Mesenchymal stem cell (in vitro differentiated cells and primary cell): ENCODE measurements around the gene GUCA2B.

Source experiments
- DNase-seq: peaks from one replicate; pipeline ENCODE4 v3.0.0-alpha.2; 2013
- H2AFZ ChIP-seq: one replicate; pipeline ENCODE4 v1.6.1; 2013; ENCODE audit warnings: low read depth, mild to moderate bottlenecking, control low read depth, inconsistent platforms, low read length, moderate library complexity
- H2AK5ac ChIP-seq: 2 replicates; pipeline ENCODE4 v1.6.1; 2013; ENCODE audit warnings: low read length, moderate library complexity, mild to moderate bottlenecking, inconsistent platforms; ENCODE audit not compliant: severe bottlenecking
- H2BK120ac ChIP-seq: one replicate; pipeline ENCODE4 v1.6.1; 2013; ENCODE audit warnings: low read depth, mild to moderate bottlenecking, inconsistent platforms, low read length, moderate library complexity
- H2BK12ac ChIP-seq, 2 experiments: one replicate each; pipeline ENCODE4 v1.6.1; 2013; ENCODE audit warnings: inconsistent platforms in 2 of 2, low read length in 2 of 2, mild to moderate bottlenecking in 2 of 2, moderate library complexity in 2 of 2, control low read depth in 1 of 2
- H2BK15ac ChIP-seq: one replicate; pipeline ENCODE4 v1.6.1; 2013; ENCODE audit warnings: mild to moderate bottlenecking, low read depth, inconsistent platforms; ENCODE audit not compliant: poor library complexity, severe bottlenecking
- H2BK5ac ChIP-seq: 2 replicates; pipeline ENCODE4 v1.6.1; 2013; ENCODE audit warnings: low read depth, mild to moderate bottlenecking, low read length, control low read depth, inconsistent platforms; ENCODE audit not compliant: poor library complexity, severe bottlenecking
- H3K14ac ChIP-seq, 2 experiments: one replicate each; pipeline ENCODE4 v1.6.1; 2013; ENCODE audit warnings: inconsistent platforms in 2 of 2, low read length in 2 of 2, control low read depth in 1 of 2, mild to moderate bottlenecking in 1 of 2, moderate library complexity in 1 of 2
- H3K18ac ChIP-seq, 2 experiments: one replicate each; pipeline ENCODE4 v1.6.1; 2013; ENCODE audit warnings: inconsistent platforms in 2 of 2, low read length in 2 of 2, control low read depth in 1 of 2, low read depth in 1 of 2, mild to moderate bottlenecking in 1 of 2
- H3K23ac ChIP-seq, 2 experiments: one replicate each; pipeline ENCODE4 v1.6.1; 2013; ENCODE audit warnings: inconsistent platforms in 2 of 2, low read length in 2 of 2, mild to moderate bottlenecking in 2 of 2, moderate library complexity in 2 of 2, control low read depth in 1 of 2
- H3K27ac ChIP-seq: 2 replicates; pipeline ENCODE4 v1.5.1; 2013; ENCODE audit warnings: mild to moderate bottlenecking, moderate library complexity, low read length, control low read depth, inconsistent platforms; ENCODE audit not compliant: poor library complexity, severe bottlenecking
- H3K27me3 ChIP-seq, 2 experiments: 2 replicates each; pipeline versions ENCODE4 v1.6.1 to v1.7.0; 2013; ENCODE audit warnings: low read length in 2 of 2, mild to moderate bottlenecking in 2 of 2, moderate library complexity in 2 of 2, control low read depth in 1 of 2, inconsistent platforms in 1 of 2; ENCODE audit not compliant: control insufficient read depth in 1 of 2, insufficient read depth in 1 of 2
- H3K36me3 ChIP-seq, 2 experiments: 2 replicates each; pipeline versions ENCODE4 v1.6.1 to v1.7.0; 2013; ENCODE audit warnings: low read length in 2 of 2, control low read depth in 1 of 2, inconsistent platforms in 1 of 2, low read depth in 1 of 2, mild to moderate bottlenecking in 1 of 2; ENCODE audit not compliant: insufficient read depth in 2 of 2, control insufficient read depth in 1 of 2
- H3K4ac ChIP-seq, 2 experiments: one replicate each; pipeline ENCODE4 v1.6.1; 2013; ENCODE audit warnings: inconsistent platforms in 2 of 2, low read length in 2 of 2, mild to moderate bottlenecking in 2 of 2, moderate library complexity in 2 of 2, control low read depth in 1 of 2, low read depth in 1 of 2
- H3K4me1 ChIP-seq: 2 replicates; pipeline ENCODE4 v1.6.1; 2013; ENCODE audit warnings: low read depth, low read length, control low read depth; ENCODE audit not compliant: control insufficient read depth, insufficient read depth
- H3K4me2 ChIP-seq: 2 replicates; pipeline ENCODE4 v1.6.1; 2013; ENCODE audit warnings: low read length, mild to moderate bottlenecking, inconsistent platforms; ENCODE audit not compliant: poor library complexity, severe bottlenecking
- H3K4me3 ChIP-seq, 2 experiments: 2 replicates each; pipeline versions ENCODE4 v1.5.1 to v1.7.0; 2013; ENCODE audit warnings: low read length in 2 of 2, mild to moderate bottlenecking in 2 of 2, control low read depth in 1 of 2, low read depth in 1 of 2; ENCODE audit not compliant: insufficient read depth in 1 of 2
- H3K79me1 ChIP-seq: replicated peaks from 2 replicates; pipeline ENCODE4 v1.6.1; 2013; ENCODE audit warnings: mild to moderate bottlenecking, control low read depth, low read length, inconsistent platforms; ENCODE audit not compliant: poor library complexity, severe bottlenecking
- H3K9ac ChIP-seq: 2 replicates; pipeline ENCODE4 v1.7.0; 2013; ENCODE audit warnings: mild to moderate bottlenecking, low read length, moderate library complexity
- H3K9me3 ChIP-seq: 2 replicates; pipeline ENCODE4 v1.7.0; 2013; ENCODE audit warnings: mild to moderate bottlenecking, low read length; ENCODE audit not compliant: control insufficient read depth
- H4K8ac ChIP-seq: one replicate; pipeline ENCODE4 v1.6.1; 2013; ENCODE audit warnings: inconsistent platforms, mild to moderate bottlenecking, low read length, moderate library complexity
- H4K91ac ChIP-seq: one replicate; pipeline ENCODE4 v1.6.1; 2013; ENCODE audit warnings: mild to moderate bottlenecking, low read length, inconsistent platforms
- WGBS: methylation state at CpG from one replicate; pipeline ENCODE4 v1.1.7; 2013; ENCODE audit warnings: mixed read lengths; 5-methylcytosine and 5-hydroxymethylcytosine counted together

Gene GUCA2B

DNA sequence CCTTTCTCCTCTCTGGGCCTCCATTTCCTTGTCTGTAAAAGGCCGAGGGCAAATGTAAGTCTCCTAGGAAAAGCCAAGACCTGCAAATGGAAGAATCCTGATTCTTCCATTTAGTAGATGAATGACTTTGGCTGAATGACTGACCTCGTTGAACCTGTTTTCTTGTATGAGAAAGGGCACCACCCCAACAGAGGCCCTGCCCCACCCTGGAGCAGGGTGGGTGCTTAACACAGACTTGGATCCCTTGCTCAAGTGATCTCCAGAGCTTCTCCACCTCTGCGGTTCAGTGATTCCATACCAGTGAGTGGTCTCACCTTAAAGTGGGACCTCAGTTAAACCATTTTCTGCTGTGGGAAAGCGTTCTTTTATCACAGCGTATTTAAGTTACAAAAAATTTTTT is 39.0 kb upstream of the GUCA2B start:
- no peak for DNase-seq
- Histone ChIP-seq H3K27me3 (peaks cover 33 to 44% of the 10 kb centered on the region in 2 experiments), H3K4ac (no peak overlapping the region)

DNA sequence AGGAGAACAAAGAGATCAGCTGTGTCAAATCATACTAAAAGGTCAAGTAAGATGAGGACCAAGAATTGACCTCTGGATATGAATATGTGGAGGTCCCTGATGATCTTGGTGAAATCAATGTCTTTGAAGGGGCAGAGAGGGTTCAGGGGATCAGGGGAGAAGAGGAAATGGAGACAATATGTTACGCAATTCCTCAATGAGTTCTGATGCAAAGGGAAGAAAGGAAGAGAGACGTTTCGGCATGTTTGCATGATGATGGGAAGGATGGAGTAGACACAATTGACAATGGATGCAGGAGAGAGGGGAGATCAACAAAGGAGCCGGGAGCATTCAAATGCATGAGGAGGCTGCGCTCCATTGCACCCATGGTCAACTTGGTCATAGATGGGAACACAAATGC is 36.0 kb upstream of the GUCA2B start:
- Histone ChIP-seq H2AFZ (no peak overlapping the region), H2AK5ac (no peak overlapping the region)
- WGBS, result 91% methylated on average over 5 of the region's 5 CpGs

More for the DNA sequence above, 39.0 kb upstream of the GUCA2B start:
- Histone ChIP-seq H3K14ac (no peak overlapping the region), H3K23ac (no peak overlapping the region), H3K27ac (no peak overlapping the region), H3K9ac (no peak overlapping the region), H2AK5ac (no peak overlapping the region), H2BK5ac (no peak overlapping the region), H4K8ac (no peak overlapping the region), H4K91ac (no peak overlapping the region), H3K36me3 (no peaks in the 10 kb centered on the region), H2BK120ac (no peak overlapping the region), H3K18ac (no peak overlapping the region), H2BK15ac (no peak overlapping the region), H3K9me3 (peaks cover 3% of the 10 kb centered on the region), H3K4me1 (no peaks in the 10 kb centered on the region), H3K79me1 (no peaks in the 10 kb centered on the region), H3K4me2 (no peak overlapping the region), H2AFZ (no peak overlapping the region), H2BK12ac (no peak overlapping the region), H3K4me3 (no peak overlapping the region)
- 77% methylated on average over 5 of the region's 5 CpGs for WGBS

GRCh38 chr1:42118125-42118524 is 35.1 kb upstream of the GUCA2B start:
- H3K18ac ChIP-seq, result no peak overlapping the region
- peaks cover 25 to 32% of the 10 kb centered on the region in 2 experiments for H3K27me3 ChIP-seq
- H3K27ac ChIP-seq, result no peak overlapping the region
- no peak overlapping the region for H3K4ac ChIP-seq
- no peaks in the 10 kb centered on the region for H3K4me1 ChIP-seq
- no peak overlapping the region for H2AFZ ChIP-seq
- no peak overlapping the region for H2BK12ac ChIP-seq
- no peaks in the 10 kb centered on the region for H3K79me1 ChIP-seq
- H3K23ac ChIP-seq, result no peak overlapping the region
- H2BK15ac ChIP-seq, result no peak overlapping the region
- H2BK5ac ChIP-seq, result no peak overlapping the region
- H2AK5ac ChIP-seq, result no peak overlapping the region
- no peak overlapping the region for H3K9ac ChIP-seq
- H3K9me3 ChIP-seq, result no peaks in the 10 kb centered on the region
- no peak overlapping the region for H3K14ac ChIP-seq
- no peak overlapping the region for H2BK120ac ChIP-seq
- DNase-seq, result no peak
- no peak overlapping the region for H4K91ac ChIP-seq
- no peak overlapping the region for H3K4me3 ChIP-seq
- no peak overlapping the region for H3K4me2 ChIP-seq
- no peaks in the 10 kb centered on the region for H3K36me3 ChIP-seq
- H4K8ac ChIP-seq, result no peak overlapping the region
- no CpG with 5 or more reads among the region's 1 CpG for WGBS

More for the DNA sequence above, 36.0 kb upstream of the GUCA2B start:
- Histone ChIP-seq H3K79me1 (no peaks in the 10 kb centered on the region), H2BK15ac (no peak overlapping the region), H4K91ac (no peak overlapping the region), H3K36me3 (no peaks in the 10 kb centered on the region), H2BK12ac (no peak overlapping the region), H3K9ac (no peak overlapping the region), H3K27me3 (peaks cover 29 to 37% of the 10 kb centered on the region in 2 experiments), H3K4ac (no peak overlapping the region), H3K9me3 (no peaks in the 10 kb centered on the region), H3K23ac (no peak overlapping the region), H3K4me1 (no peaks in the 10 kb centered on the region), H3K14ac (no peak overlapping the region), H3K4me2 (no peak overlapping the region), H4K8ac (no peak overlapping the region), H3K18ac (no peak overlapping the region), H3K4me3 (no peak overlapping the region), H3K27ac (no peak overlapping the region), H2BK120ac (no peak overlapping the region), H2BK5ac (no peak overlapping the region)
- no peak for DNase-seq

DNA sequence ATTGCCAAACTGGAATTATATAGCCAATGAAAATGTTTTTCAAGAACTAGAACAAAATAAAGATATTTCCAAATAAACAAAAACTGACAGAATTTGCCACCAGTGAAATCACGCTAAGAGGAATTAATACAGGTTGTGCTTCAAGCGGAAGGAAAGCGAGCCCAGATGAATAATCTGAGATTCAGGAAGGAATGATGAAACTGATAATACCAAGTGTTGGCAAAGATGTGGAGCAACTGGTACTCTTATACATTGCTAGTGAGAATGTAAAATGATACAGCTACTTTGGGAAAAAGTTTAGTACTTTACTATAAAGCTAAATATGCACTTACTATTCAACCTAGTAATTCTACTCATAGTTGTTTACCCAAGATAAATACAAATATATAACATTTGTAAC is 30.8 kb upstream of the GUCA2B start:
- Histone ChIP-seq H3K4me2 (no peak overlapping the region), H2BK5ac (no peak overlapping the region), H2AFZ (no peak overlapping the region), H3K14ac (no peak overlapping the region), H4K91ac (no peak overlapping the region), H3K27me3 (peaks cover 16 to 22% of the 10 kb centered on the region in 2 experiments), H3K18ac (no peak overlapping the region), H2BK12ac (no peak overlapping the region), H3K79me1 (no peaks in the 10 kb centered on the region), H3K23ac (no peak overlapping the region), H3K4me1 (no peaks in the 10 kb centered on the region), H3K4ac (no peak overlapping the region), H2AK5ac (no peak overlapping the region), H3K4me3 (no peak overlapping the region), H2BK15ac (no peak overlapping the region), H3K9ac (no peak overlapping the region), H4K8ac (no peak overlapping the region), H3K27ac (no peak overlapping the region), H2BK120ac (no peak overlapping the region), H3K9me3 (no peaks in the 10 kb centered on the region), H3K36me3 (no peaks in the 10 kb centered on the region)
- no peak for DNase-seq
- 86% methylated on average over 3 of the region's 3 CpGs for WGBS
